HG02840 (cell line): ENCODE results near the gene MSGN1.

Experiments
- ATAC-seq: cut with Tn5 transposase; IDR thresholded peaks from one replicate; pipeline ENCODE4 v1.9.1; 2021; ENCODE audit warnings: mild to moderate bottlenecking, moderate library complexity, moderate number of reproducible peaks; ENCODE audit not compliant: unreplicated experiment, low FRiP score

MSGN1 gene

GRCh38 chr2:17845806-17846205 is 29.5 kb downstream of the MSGN1 start:
- no peak for ATAC-seq

GRCh38 chr2:17846676-17847075 is 30.4 kb downstream of the MSGN1 start:
- ATAC-seq, result no peak

GRCh38 chr2:17847236-17847635 is 31.0 kb downstream of the MSGN1 start:
- ATAC-seq, result no peak

- ATAC-seq, result no peak
Measured at GRCh38 chr2:17849275-17849674, 33.0 kb downstream of the MSGN1 start.

GRCh38 chr2:17850151-17850550 is 33.9 kb downstream of the MSGN1 start:
- no peak for ATAC-seq

- ATAC-seq, result peak; percentile 72
Measured at GRCh38 chr2:17851731-17852585, 35.7 kb downstream of the MSGN1 start.

GRCh38 chr2:17853799-17854198 is 37.5 kb downstream of the MSGN1 start:
- no peak for ATAC-seq

GRCh38 chr2:17857021-17857420 is 40.8 kb downstream of the MSGN1 start:
- ATAC-seq, result no peak

GRCh38 chr2:17858064-17858463 is 41.8 kb downstream of the MSGN1 start:
- no peak for ATAC-seq

GRCh38 chr2:17863539-17863938 is 47.3 kb downstream of the MSGN1 start:
- ATAC-seq, result no peak

- no peak for ATAC-seq
Measured at GRCh38 chr2:17864676-17865075, 48.4 kb downstream of the MSGN1 start.

GRCh38 chr2:17867133-17867532 is 50.9 kb downstream of the MSGN1 start:
- ATAC-seq, result no peak
